ENCODE results near the gene ATP6V0B. TPM values are rescaled to one million over a fixed set of nuclear protein-coding genes. Genes with fewer than 3 reads are reported as not detected.

The ATP6V0B gene
- 100 to 1,000 TPM; 166 to 182 TPM for total RNA-seq
- long read RNA-seq, transcript ATP6V0B-205 (8 exons, 1,298 nt), result major isoform, 191 of 212 reads
- long read RNA-seq, transcript ATP6V0B-201 (7 exons, 944 nt), result minor isoform, 10 of 212 reads
- long read RNA-seq, partial matches to known transcripts, result 2 of 212 reads
- long read RNA-seq, other reads (novel, unspliced or antisense), result 8 of 212 reads

GRCh38 chr1:43974443-43975248 lies at the start of gene ATP6V0B:
Gene ATP6V0B, plus strand, starts transcription at chr1:43974960. Its CDS starts 81 bp downstream, at chr1:43975041.
- intact Hi-C loops (cut with DNase I, micrococcal nuclease), result no loop called here
- DNase-seq (peak; percentile 96 to 99), ATAC-seq (peak; percentile 80)

GRCh38 chr1:43925846-43926245 lies 48.9 kb upstream of the ATP6V0B start:
- intact Hi-C loops (cut with DNase I, micrococcal nuclease), result no loop called here
- DNase-seq, result no peak
- no peak for ATAC-seq

GRCh38 chr1:43930168-43930948 lies 44.4 kb upstream of the ATP6V0B start:
- DNase-seq, result peak in 1 of 2 donors; percentile 33
- peak; percentile 24 for ATAC-seq
- intact Hi-C loops (cut with DNase I, micrococcal nuclease), result loop anchor here (5.0 to 10.0 kb wide), 2 partner anchors 166 to 168 kb away; no protein-coding TSS in a partner anchor

- no peak for DNase-seq
- no peak for ATAC-seq
- intact Hi-C loops (cut with DNase I, micrococcal nuclease), result loop anchor here (5.0 to 10.0 kb wide), 2 partner anchors 166 to 169 kb away; no protein-coding TSS in a partner anchor
Observed at GRCh38 chr1:43930949-43931275, 43.8 kb upstream of the ATP6V0B start.

GRCh38 chr1:43931711-43932660 lies 42.8 kb upstream of the ATP6V0B start:
- ATAC-seq (no peak), DNase-seq (no peak)
- intact Hi-C loops (cut with DNase I, micrococcal nuclease), result loop anchor here (5.0 to 10.0 kb wide), 2 partner anchors 167 to 170 kb away; no protein-coding TSS in a partner anchor

GRCh38 chr1:43932786-43933385 lies 41.9 kb upstream of the ATP6V0B start:
- intact Hi-C loops (cut with DNase I, micrococcal nuclease), result loop anchor here (5.0 to 10.0 kb wide), 2 partner anchors 168 to 171 kb away; no protein-coding TSS in a partner anchor
- no peak for ATAC-seq
- DNase-seq, result no peak

- ATAC-seq, result peak; percentile 41
- DNase-seq, result peak in 1 of 2 donors; percentile 56
- intact Hi-C loops (cut with DNase I, micrococcal nuclease), result loop anchor here (5.0 to 10.0 kb wide), 2 partner anchors 169 to 171 kb away; no protein-coding TSS in a partner anchor
Observed at GRCh38 chr1:43933386-43934100, 41.2 kb upstream of the ATP6V0B start, which contains the start of gene ARTN. Gene ARTN, plus strand, starts transcription at chr1:43933801. Its CDS starts 1,856 bp downstream, at chr1:43935657.

- intact Hi-C loops (cut with DNase I, micrococcal nuclease), result loop anchor here (5.0 to 10.0 kb wide), 2 partner anchors 170 to 172 kb away; no protein-coding TSS in a partner anchor
- DNase-seq, result peak; percentile 58 to 86
- ATAC-seq, result peak; percentile 61
Observed at GRCh38 chr1:43934101-43934985, 40.4 kb upstream of the ATP6V0B start.

GRCh38 chr1:43934986-43935324 lies 39.8 kb upstream of the ATP6V0B start:
- ATAC-seq, result no peak
- no peak for DNase-seq
- intact Hi-C loops (cut with DNase I, micrococcal nuclease), result loop anchor here (5.0 to 10.0 kb wide), 2 partner anchors 170 to 173 kb away; no protein-coding TSS in a partner anchor

- DNase-seq (peak; percentile 70 to 89), ATAC-seq (peak; percentile 83)
- intact Hi-C loops (cut with DNase I, micrococcal nuclease), result loop anchor here in 1 of 2 donors (10.0 kb wide), 1 partner anchor 171 kb away; no protein-coding TSS in a partner anchor
Observed at GRCh38 chr1:43935711-43936427, 38.9 kb upstream of the ATP6V0B start.

GRCh38 chr1:43936431-43937151 lies 38.2 kb upstream of the ATP6V0B start:
- DNase-seq (peak in 1 of 2 donors; percentile 62), ATAC-seq (peak; percentile 38)
- intact Hi-C loops (cut with DNase I, micrococcal nuclease), result loop anchor here in 1 of 2 donors (10.0 kb wide), 1 partner anchor 172 kb away; no protein-coding TSS in a partner anchor

GRCh38 chr1:43937179-43937865 lies 37.4 kb upstream of the ATP6V0B start:
- ATAC-seq (no peak), DNase-seq (no peak)
- intact Hi-C loops (cut with DNase I, micrococcal nuclease), result loop anchor here in 1 of 2 donors (10.0 kb wide), 1 partner anchor 173 kb away; no protein-coding TSS in a partner anchor

GRCh38 chr1:43938383-43938782 lies 36.4 kb upstream of the ATP6V0B start:
- ATAC-seq (no peak), DNase-seq (no peak)
- intact Hi-C loops (cut with DNase I, micrococcal nuclease), result loop anchor here in 1 of 2 donors (10.0 kb wide), 1 partner anchor 174 kb away; no protein-coding TSS in a partner anchor
